Spleen (tissue), 11 donors: ENCODE data around the gene UBQLN4. TPM values are rescaled to one million over a fixed set of nuclear protein-coding genes. Genes with fewer than 3 reads are reported as not detected.

Source experiments
- DNase-seq: peaks from one replicate; pipeline ENCODE4 v3.0.0-alpha.2; 2020
- H3K27ac ChIP-seq, 8 donors: fragments of 200-600 bp; sonication (generic) in 7 of 8; 1 replicate in 4 of 8; 2 replicates in 4 of 8; pipeline versions ENCODE4 v1.5.0 to v1.8.0; 2016 to 2021; ENCODE audit warnings: inconsistent platforms in 4 of 8, mild to moderate bottlenecking in 4 of 8, moderate library complexity in 1 of 8
- H3K27me3 ChIP-seq, 7 donors: fragments of 200-600 bp; sonication (generic) in 6 of 7; replicated peaks in 1 of 7; 1 replicate in 4 of 7; 2 replicates in 3 of 7; pipeline versions ENCODE4 v1.5.0 to v1.8.0; 2016 to 2021; ENCODE audit warnings: inconsistent platforms in 3 of 7, mild to moderate bottlenecking in 1 of 7
- H3K36me3 ChIP-seq, 6 donors: fragments of 200-600 bp; sonication (generic) in 5 of 6; 1 replicate in 4 of 6; 2 replicates in 2 of 6; pipeline versions ENCODE4 v1.5.0 to v1.8.0; 2016 to 2021; ENCODE audit warnings: inconsistent platforms in 2 of 6
- H3K4me1 ChIP-seq, 6 donors: fragments of 200-600 bp; sonication (generic) in 5 of 6; 1 replicate in 3 of 6; 2 replicates in 3 of 6; pipeline versions ENCODE4 v1.5.0 to v1.8.0; 2016 to 2021; ENCODE audit warnings: inconsistent platforms in 3 of 6
- H3K4me3 ChIP-seq, 8 donors: fragments of 200-600 bp; sonication (generic) in 7 of 8; 1 replicate in 4 of 8; 2 replicates in 4 of 8; pipeline versions ENCODE4 v1.5.0 to v1.8.0; 2016 to 2021; ENCODE audit warnings: inconsistent platforms in 4 of 8, mild to moderate bottlenecking in 4 of 8, moderate library complexity in 2 of 8
- H3K9me3 ChIP-seq, 8 donors: fragments of 200-600 bp; sonication (generic) in 7 of 8; 1 replicate in 4 of 8; 2 replicates in 4 of 8; pipeline versions ENCODE4 v1.5.0 to v1.8.0; 2016 to 2021; ENCODE audit warnings: inconsistent platforms in 4 of 8
- CTCF ChIP-seq, 11 experiments: fragments of 200-600 bp in 7 of 11; fragments of 450-650 bp in 4 of 11; sonication (generic) in 4 of 11; IDR thresholded peaks in 8 of 11; conservative IDR thresholded peaks in 3 of 11; 1 replicate in 7 of 11; 2 replicates in 4 of 11; pipeline versions ENCODE4 v1.4.0 to v1.8.0; 2016 to 2021; ENCODE audit warnings: antibody characterized with exemption in 11 of 11, inconsistent platforms in 4 of 11, mild to moderate bottlenecking in 1 of 11
- POLR2A ChIP-seq, 3 donors: fragments of 450-650 bp; IDR thresholded peaks; one replicate each; pipeline ENCODE4 v1.5.1; 2017; ENCODE audit warnings: antibody characterized with exemption in 3 of 3, mild to moderate bottlenecking in 1 of 3
- POLR2AphosphoS5 ChIP-seq, 3 donors: sonication (generic); formaldehyde crosslinking; IDR thresholded peaks; one replicate each; pipeline ENCODE4 v1.5.1; 2017; ENCODE audit warnings: antibody characterized with exemption in 3 of 3
- WGBS, 5 donors: extraction: QIAGEN DNeasy Blood & Tissue Kit in 3 of 5; methylation state at CpG; one replicate each; pipeline versions ENCODE4 v1.1.5 to v1.1.7; 2013 to 2018; 5-methylcytosine and 5-hydroxymethylcytosine counted together
- intact Hi-C: fragments of 100-400 bp; cut with DNase I; formaldehyde crosslinking; loops from one replicate; pipeline ENCODE4 v1.15.0; 2023; ENCODE audit warnings: low total_unique reads
- polyA plus RNA-seq, 3 donors: library from polyadenylated mRNA; stranded (reverse); fragments of 200-250 nt; gene quantifications; one replicate each; pipeline ENCODE4 v1.2.1, GENCODE V29; 2013
- total RNA-seq, 7 donors: library from RNA; depleted of rRNA in 3 of 7; stranded (reverse); fragments of >200 nt in 3 of 7; fragmentation: NEBNext Ultra II Directional in 4 of 7; extraction: Animal tissue kit (Norgen Biotek cat#: 25700) in 4 of 7; gene quantifications; one replicate each; pipeline versions ENCODE4 v1.1.0 to v1.2.1, GENCODE V29; 2016 to 2021
- donor health status: healthy with polysubstance abuse.
- donor health status: DM: no; HTN: no; CAD: no; lungs with moderate emphysema.
- donor health status: DM: no; HTN: no; CAD: no.
- donor health status: Bipolar disorder and iron deficiency.
- donor health status: healthy.
- donor health status: DM: no; HTN: no; CAD: no.
- donor health status: DM: yes; HTN: yes; CAD: no.

UBQLN4 gene
- total and polyA plus RNA-seq, 10 donors = 11.2 to 26.4 (median 19.5) TPM

GRCh38 chr1:156055281-156056048 is 1.9 kb upstream of the UBQLN4 start:
- WGBS, 5 donors = 14 to 48% (median 19%) methylated on average over 7 to 17 of the region's 17 CpGs
- intact Hi-C loops = no loop called here

GRCh38 chr1:156054500-156055280 is 1.1 kb upstream of the UBQLN4 start, which contains the start of gene LAMTOR2:
LAMTOR2 (plus strand) TSS chr1:156054782; CDS start chr1:156054890, 108 bp downstream.
- TF ChIP-seq CTCF (IDR thresholded peaks at IDR 0.05 in 8 of 11, conservative IDR thresholded peaks at IDR 0.05 in 3 of 11) = peak in 1 of 11 experiments; percentile 11
- TF ChIP-seq POLR2A (IDR thresholded peaks at IDR 0.05) = peak in 2 of 3 donors; percentile 41 to 42
- TF ChIP-seq POLR2AphosphoS5 (IDR thresholded peaks at IDR 0.05) = peak; percentile 92 to 94 (median 93)
- Histone ChIP-seq H3K4me3 (peak within 1 kb of the TSS; percentile 82 to 100 (median 94)), H3K36me3 (peaks cover 0 to 52% (median 12%) of the 10 kb centered on the region in 6 donors), H3K4me1 (peaks cover 14 to 60% (median 30%) of the 10 kb centered on the region in 6 donors), H3K27ac (peak within 1 kb of the TSS; percentile 87 to 96 (median 93)), H3K9me3 (no peaks in the 10 kb centered on the region), H3K27me3 (no peaks in the 10 kb centered on the region)
- 0 to 1% (median 0%) methylated on average over 37 to 53 of the region's 53 CpGs for WGBS, 5 donors
- intact Hi-C loops = no loop called here
- peak; percentile 99 for DNase-seq

More at GRCh38 chr1:156055281-156056048, 1.9 kb upstream of the UBQLN4 start:
- Histone ChIP-seq H3K36me3 (peaks cover 0 to 44% (median 8%) of the 10 kb centered on the region in 6 donors), H3K4me3 (peak overlapping the region; percentile 82 to 100 (median 94)), H3K4me1 (peaks cover 14 to 55% (median 30%) of the 10 kb centered on the region in 6 donors), H3K27ac (peak overlapping the region; percentile 75 to 96 (median 92)), H3K9me3 (no peaks in the 10 kb centered on the region), H3K27me3 (no peaks in the 10 kb centered on the region)
- DNase-seq = no peak
- TF ChIP-seq POLR2AphosphoS5 (IDR thresholded peaks at IDR 0.05) = no peak
- no peak for TF ChIP-seq POLR2A (IDR thresholded peaks at IDR 0.05)
- TF ChIP-seq CTCF (IDR thresholded peaks at IDR 0.05 in 8 of 11, conservative IDR thresholded peaks at IDR 0.05 in 3 of 11) = no peak

- H3K4me1 ChIP-seq = peaks cover 14 to 60% (median 30%) of the 10 kb centered on the region in 6 donors
- peak overlapping the region in 6 of 8 donors; percentile 87 to 96 (median 93) for H3K27ac ChIP-seq
- intact Hi-C loops = no loop called here
- TF ChIP-seq CTCF (IDR thresholded peaks at IDR 0.05 in 8 of 11, conservative IDR thresholded peaks at IDR 0.05 in 3 of 11) (peak in 4 of 11 experiments; percentile 21 to 40 (median 30)), POLR2AphosphoS5 (IDR thresholded peaks at IDR 0.05) (no peak)
- peaks cover 0 to 54% (median 18%) of the 10 kb centered on the region in 6 donors for H3K36me3 ChIP-seq
- peak; percentile 93 for DNase-seq
- no peaks in the 10 kb centered on the region for H3K9me3 ChIP-seq
- H3K4me3 ChIP-seq = peak overlapping the region; percentile 53 to 100 (median 93)
- H3K27me3 ChIP-seq = no peaks in the 10 kb centered on the region
- WGBS, 5 donors = 1 to 3% (median 1%) methylated on average over 23 to 63 of the region's 63 CpGs
These were observed 483 bp downstream of the UBQLN4 start for GRCh38 chr1:156052862-156053767.
